Fibroblast of pulmonary artery (primary cell): ENCODE measurements around the gene MAGED2.
A peak's percentile ranks its signal among the peaks of the same experiment; 100 is the strongest.
"Not testable (repeated sequence)": the region's sequence is repeated elsewhere in the genome, so short reads cannot be mapped to it uniquely, and the experiment has no call there.

Experiments
- DNase-seq: peaks from one replicate; pipeline ENCODE4 v3.0.0-alpha.2; 2010; ENCODE audit warnings: low read depth
- H3K4me3 ChIP-seq: replicated peaks from 2 replicates; pipeline ENCODE4 v1.5.1; 2011; ENCODE audit warnings: low read depth, mild to moderate bottlenecking, control low read depth, low read length, moderate library complexity
- TF ChIP-seq, protein P1 (sequence below): IDR thresholded peaks from 2 replicates; pipeline ENCODE4 v1.5.1; 2011; ENCODE audit warnings: mild to moderate bottlenecking, control low read depth, low read length, inconsistent platforms; ENCODE audit errors: missing control alignments

The MAGED2 gene

GRCh38 chrX:54807524-54808108, at the start of gene MAGED2:
Gene MAGED2 (plus strand): TSS chrX:54807745. CDS start chrX:54809332, 1,587 bp downstream.
- peak within 1 kb of the TSS; percentile 81 for H3K4me3 ChIP-seq
- peak; percentile 50 for DNase-seq
- TF ChIP-seq, protein P1, sequence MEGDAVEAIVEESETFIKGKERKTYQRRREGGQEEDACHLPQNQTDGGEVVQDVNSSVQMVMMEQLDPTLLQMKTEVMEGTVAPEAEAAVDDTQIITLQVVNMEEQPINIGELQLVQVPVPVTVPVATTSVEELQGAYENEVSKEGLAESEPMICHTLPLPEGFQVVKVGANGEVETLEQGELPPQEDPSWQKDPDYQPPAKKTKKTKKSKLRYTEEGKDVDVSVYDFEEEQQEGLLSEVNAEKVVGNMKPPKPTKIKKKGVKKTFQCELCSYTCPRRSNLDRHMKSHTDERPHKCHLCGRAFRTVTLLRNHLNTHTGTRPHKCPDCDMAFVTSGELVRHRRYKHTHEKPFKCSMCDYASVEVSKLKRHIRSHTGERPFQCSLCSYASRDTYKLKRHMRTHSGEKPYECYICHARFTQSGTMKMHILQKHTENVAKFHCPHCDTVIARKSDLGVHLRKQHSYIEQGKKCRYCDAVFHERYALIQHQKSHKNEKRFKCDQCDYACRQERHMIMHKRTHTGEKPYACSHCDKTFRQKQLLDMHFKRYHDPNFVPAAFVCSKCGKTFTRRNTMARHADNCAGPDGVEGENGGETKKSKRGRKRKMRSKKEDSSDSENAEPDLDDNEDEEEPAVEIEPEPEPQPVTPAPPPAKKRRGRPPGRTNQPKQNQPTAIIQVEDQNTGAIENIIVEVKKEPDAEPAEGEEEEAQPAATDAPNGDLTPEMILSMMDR = no peak

DNA sequence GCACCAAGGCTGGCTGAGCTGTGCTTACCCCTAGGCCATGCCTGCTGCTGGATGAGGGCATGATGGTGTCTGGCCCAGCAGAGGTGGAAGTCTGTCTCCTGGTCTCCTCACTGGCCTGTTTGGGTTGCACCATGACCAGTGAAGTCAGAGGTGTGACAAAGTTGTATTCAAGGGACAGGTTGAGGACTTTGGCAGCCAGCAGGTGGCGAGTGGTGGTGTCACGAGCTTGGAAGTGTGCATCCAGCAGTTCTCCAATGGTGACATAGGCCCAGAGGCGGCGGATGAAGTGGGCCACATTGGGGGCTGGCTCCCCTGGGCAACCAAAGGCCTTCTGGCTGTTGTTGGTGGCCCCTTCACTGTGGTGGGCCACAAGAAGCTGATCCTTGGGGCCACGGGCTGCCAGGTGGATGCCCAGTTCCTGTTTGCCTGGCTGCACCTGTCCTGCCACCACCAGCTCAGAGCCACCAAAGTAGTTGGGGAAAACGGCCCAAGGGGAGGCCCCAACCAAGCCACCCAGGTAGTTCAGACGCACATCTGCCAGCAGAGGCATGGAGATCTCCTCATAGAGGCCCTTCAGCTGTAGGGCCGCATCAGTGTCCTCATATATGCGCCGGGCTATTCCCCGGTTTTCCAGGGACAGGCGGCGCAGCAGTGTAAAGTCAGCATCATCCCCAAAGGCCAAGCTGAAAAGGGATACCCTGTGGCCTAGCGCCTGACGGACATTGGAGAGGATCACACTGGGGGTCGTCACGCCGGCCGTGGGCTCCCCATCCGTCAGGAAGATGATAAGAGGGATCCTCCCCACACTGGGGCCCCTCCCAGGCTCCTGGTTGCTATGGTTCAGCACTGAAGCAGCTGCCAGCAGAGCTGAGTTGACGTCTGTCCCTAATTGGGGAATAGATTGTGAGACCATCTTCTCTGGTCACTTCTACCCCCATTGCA, 49.2 kb upstream of the MAGED2 start:
- no peak for DNase-seq
- TF ChIP-seq, protein P1 = no peak
- no peak overlapping the region for H3K4me3 ChIP-seq

GRCh38 chrX:54774391-54775094, 33.0 kb upstream of the MAGED2 start:
- peak; percentile 86 for DNase-seq
- H3K4me3 ChIP-seq = not testable (repeated sequence)

- TF ChIP-seq, protein P1 = no peak
- H3K4me3 ChIP-seq = no peak overlapping the region
- DNase-seq = no peak
These were observed 31.5 kb upstream of the MAGED2 start for GRCh38 chrX:54776061-54776460.

DNA sequence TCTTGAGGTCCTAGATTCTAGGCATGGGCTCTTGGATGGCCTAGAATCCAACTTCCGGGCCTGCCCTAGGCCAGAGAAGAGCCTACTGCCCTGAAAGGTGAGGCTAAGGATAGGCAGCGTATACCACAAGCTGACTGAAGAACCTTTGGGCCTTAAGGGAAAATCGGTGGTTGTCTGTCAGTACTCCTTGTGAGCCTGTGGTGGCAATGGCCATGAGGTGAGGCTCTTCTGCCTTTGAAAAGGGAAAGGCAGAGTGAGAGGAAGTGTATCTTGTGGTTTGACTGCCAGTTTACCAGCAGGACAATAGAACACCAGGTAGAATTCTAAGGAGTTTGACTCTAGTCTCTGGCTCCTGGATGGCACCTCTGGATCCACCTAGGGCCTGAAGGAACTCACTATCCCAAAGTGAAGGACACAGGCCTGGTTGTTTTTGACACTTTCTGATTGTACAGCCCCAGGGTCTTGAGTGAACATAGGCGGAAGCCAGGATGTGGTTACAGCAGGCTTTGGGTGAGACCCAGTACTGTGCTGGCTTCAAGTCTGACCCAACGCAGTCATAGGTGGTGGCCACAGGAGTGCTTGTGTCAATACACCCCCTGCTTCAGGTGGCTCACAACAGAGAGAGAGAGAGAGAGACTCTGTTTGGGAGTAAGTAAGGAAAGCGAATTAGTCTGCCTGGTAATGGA, 30.4 kb upstream of the MAGED2 start:
- no peak for DNase-seq
- TF ChIP-seq, protein P1 = no peak
- no peak overlapping the region for H3K4me3 ChIP-seq

GRCh38 chrX:54785901-54786300, 21.6 kb upstream of the MAGED2 start:
- DNase-seq = peak; percentile 32
- H3K4me3 ChIP-seq = no peak overlapping the region
- TF ChIP-seq, protein P1 = peak; percentile 27

DNA sequence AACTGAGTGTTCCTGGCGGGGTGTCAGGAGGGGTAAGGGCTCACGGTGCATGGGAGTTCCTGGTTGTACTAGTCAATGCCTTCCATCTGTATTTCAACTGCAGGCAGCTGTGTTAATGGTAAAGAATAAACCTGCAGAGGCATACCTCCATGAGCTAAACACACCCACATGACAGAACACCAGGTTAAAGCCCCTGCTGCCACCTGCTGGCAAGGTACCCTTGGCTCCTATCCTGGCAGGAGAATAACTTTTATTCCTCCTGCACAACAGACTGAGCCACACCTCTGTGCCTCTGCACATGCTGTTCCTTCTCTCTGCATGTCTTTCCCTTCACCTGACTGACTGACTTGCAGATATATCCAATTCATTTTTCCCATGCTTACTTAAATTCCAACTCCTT, 20.6 kb upstream of the MAGED2 start:
- DNase-seq = no peak
- TF ChIP-seq, protein P1 = no peak
- no peak overlapping the region for H3K4me3 ChIP-seq
